Raji (cell line): Measurements from ENCODE around the gene ELMO1.

Source experiments
- POLR2A ChIP-seq: IDR thresholded peaks from 2 replicates; pipeline ENCODE4 v1.6.1; 2011; ENCODE audit warnings: low read depth, low read length, control low read depth; ENCODE audit not compliant: insufficient read depth

ELMO1 gene

DNA sequence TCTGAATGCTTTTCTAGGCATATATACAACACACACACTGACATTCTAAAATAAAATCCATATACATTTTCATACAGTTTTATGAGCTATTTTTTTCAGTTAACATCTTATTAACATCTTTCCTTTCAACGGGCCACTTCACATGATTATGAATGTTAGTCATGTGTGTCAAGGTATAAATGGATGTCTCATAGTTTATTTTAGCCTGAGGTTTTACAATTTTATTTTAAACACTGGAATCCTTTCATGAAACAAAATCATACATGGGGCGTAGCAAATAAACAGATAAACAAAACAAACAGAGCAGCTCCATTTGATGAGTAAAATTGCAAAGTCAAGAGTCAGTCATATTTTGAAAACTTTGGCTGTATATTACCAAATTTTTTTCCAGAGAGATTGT is 604.3 kb downstream of the ELMO1 start:
- no peak for TF ChIP-seq POLR2A

DNA sequence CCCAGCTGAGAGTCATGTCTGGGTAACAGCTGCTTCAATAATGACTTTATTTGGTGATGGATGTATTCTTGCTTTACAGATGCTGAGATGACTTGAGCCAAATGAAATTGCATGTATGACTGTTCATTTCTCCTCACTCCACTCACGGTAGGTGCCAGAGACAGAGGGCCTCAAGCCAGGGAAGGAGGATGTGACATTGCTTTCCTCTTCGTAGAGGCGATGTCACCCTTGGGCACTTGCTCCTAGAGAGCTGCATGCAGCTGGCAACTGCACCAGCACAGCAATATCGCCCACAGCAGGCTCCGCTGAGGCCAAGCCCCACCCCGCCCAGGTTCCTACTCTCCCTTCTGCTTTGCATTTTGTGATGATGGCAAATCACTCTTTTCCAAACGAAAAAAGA is 607.8 kb downstream of the ELMO1 start:
- no peak for TF ChIP-seq POLR2A

DNA sequence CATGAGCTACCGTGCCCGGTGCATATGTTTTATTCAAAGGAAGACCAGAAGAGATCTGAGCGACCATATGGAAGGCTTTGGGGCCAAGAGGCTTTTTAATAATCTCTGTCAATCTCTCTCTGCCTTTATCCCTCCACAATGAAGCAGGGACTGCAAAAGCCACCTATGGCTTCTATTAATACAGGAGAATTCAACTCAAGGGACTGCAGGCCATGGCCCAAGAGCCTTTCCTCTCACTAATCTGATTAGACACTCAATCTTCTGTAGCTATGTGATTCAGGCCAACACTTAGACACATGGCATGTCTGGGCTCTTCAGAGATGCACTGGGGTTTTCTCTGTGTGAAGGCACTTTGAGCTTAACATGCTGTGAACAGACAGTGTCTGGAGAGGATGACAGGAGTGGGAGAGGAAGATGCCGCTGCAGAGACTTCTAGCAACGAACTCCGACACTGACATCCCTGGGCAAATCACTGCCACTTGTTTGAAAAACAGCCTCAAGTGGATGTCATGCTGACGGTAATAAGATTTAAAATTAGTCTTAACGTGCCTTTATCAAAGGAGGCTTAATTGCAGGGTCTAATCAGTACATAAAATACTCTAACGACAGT is 609.9 kb downstream of the ELMO1 start:
- no peak for TF ChIP-seq POLR2A

DNA sequence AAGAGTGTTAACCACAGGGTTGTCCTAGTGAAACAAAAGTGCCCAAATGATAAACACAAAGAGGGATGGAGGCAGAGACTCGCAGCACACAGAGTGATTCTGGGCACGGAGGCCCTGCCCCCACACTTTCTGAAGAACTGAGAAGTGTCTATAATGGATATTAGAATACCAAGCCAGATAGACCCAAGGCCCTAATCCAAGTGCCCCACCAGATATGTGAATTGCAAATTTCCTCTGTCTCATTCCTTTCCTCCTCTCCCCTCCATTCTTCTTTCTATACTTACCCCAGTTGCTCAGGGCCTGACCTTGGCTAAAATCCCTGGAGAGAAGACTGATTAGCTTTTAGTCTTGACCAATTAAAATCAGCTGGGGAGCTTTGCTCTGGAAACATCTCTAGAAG is 617.6 kb downstream of the ELMO1 start:
- no peak for TF ChIP-seq POLR2A

DNA sequence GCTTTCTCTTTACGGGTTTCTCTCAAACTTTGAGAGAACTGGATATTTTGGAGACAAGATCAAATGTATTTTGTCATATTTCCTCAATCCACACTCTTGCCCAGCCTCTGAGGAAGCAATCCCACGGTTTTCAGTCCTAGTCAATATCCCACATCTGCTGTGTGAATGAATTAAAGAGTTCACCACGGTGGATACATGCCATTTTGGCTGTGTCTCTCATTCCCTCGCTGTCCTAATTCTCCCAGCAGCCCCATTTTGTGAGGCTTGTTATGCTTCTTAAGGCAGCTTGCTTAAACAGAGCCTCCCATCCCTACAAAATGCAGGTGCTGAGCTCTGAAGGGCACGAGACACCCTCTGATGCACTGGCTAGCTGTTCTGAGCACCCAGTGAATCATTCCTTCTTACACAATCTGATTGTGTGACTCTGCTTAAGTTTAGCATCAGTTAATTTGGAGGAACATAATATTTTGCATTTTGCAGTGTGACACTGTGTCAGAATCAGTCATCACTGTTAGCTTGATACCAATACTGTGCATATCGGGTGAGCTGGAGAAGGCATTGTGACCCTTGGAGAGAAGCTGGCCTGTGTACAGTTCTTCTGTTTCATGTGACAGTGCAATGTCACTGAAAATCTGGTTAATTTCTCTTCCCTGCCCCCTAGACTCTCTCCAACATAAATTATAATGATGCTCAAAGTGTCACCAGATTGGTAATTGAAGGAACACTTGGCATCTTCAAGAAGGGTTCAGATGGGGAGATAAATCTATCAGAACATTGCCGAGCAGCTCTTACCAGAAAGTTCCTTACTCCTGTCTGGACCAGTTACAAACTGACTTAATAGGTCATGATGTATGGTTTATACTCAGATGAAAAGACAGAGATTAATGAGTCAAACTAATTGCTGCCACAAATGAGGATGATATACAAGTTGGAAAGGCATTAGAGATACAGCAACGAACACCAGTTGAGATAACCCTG is 620.6 kb downstream of the ELMO1 start:
- no peak for TF ChIP-seq POLR2A

DNA sequence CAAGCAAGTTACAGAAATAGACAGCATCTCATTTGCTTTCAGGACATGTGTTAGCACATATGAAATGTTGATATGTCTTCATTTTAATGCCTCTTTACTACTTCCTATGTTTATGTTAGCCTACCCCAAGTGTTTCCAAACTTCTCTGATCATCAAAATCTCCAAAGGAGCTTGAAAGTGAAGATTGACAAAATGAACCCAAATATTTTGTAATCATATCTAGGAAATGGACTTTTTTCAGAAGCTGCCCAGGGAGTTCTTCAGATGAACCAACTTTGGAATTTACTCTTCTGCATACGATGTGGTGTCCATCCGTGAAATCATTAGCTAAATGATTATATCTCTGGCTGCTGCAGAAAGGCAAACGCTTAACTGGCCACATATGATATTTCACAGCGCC is 623.2 kb downstream of the ELMO1 start:
- no peak for TF ChIP-seq POLR2A

DNA sequence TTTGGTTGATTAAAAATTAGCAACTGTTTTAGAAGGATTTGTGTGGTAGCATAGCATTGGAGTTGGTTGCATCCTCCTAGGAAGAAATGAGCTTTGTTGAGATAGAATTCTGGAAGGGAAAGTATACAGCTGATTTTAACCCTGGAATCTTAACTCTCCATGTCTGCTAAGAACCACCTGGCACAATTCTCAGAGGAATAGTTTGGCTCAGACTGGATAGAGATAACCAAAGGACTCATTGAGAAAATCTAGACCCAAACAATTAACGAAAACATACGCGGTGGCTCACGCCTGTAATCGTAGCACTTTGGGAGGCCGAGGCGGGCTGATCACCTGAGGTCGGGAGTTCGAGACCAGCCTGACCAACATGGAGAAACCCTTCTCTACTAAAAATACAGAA is 625.3 kb downstream of the ELMO1 start:
- TF ChIP-seq POLR2A: no peak

DNA sequence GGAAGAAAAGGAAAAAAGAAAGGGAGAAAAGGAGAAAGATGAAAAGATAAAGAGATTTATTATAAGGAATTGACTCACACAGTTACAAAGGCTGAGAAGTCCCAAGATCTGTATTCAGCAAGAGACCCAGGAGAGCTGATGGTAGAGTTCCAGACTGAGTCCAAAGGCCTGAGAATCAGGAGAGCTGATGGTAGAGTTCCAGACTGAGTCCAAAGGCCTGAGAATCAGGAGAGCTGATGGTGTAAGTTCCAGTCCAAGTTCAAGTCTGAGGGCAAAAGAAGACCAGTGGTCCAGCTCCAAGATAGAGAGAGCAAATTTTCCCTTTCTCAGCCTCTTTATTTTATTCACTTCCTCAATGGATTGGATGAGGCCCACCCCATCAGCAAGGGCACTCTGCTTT is 627.0 kb downstream of the ELMO1 start:
- TF ChIP-seq POLR2A: no peak

DNA sequence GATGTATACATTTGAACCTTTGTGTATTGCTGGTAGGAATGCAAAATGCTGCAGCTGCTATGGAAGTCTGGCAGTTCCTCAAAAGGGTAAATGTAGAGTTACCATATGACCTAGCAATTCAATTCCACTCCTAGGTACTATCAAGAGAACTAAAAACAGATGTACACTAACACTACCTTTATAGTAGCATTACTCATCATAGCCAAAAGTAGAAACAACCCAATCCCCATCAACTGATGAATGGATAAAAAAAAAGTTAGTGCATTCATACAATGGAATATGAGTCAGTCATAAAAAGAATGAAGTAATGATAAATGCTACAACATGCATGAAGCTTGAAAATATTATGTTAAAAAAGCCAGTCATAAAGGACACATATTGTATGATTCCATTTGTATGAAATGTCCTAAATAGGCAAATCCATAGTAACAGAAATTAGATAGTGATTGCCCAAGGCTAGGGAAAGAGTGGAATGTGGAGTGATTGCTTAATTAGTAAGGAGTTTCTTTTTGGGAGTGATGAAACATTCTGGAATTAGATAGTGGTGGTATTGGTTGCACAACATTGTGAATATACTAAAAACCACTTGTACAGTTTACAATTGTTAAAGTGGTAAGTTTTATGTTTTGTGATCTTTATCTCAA is 628.0 kb downstream of the ELMO1 start:
- TF ChIP-seq POLR2A: no peak

DNA sequence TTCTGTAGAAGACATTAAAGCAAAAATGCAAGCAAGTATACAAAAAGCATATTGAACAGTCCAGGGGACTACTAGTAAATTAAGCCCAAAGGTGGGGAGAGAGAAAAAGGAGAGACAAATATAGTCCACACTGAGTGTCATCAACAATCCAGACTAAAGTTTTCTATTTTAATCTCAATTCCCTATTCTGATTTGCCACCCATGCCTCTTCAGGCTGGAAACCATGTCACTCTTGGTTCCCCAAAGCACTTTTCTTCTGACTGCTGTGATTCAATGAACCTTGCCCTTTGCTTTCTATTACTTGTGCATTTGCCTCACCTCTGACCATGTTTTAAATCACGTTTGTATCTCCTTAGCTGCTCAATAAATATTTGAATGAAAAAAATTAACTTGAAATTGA is 629.0 kb downstream of the ELMO1 start:
- TF ChIP-seq POLR2A: no peak

DNA sequence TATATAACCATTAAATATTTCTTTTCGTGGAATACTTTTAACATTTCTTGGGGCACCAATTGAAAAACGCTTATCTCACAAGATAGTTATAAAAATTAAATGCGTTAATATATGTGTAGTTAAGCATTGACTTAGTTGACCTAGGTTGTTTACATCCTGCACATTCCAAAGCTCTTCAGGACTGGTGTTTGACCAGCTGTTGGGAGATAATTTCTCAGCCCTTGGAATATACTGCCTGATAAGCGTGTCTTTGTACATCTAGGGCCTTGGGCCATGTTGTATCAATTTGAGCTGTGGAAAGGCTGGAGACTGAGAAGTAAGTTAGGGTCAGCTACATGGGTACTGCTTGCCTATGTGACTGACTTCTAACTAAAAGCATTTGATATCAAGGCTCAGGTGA is 634.4 kb downstream of the ELMO1 start:
- no peak for TF ChIP-seq POLR2A

DNA sequence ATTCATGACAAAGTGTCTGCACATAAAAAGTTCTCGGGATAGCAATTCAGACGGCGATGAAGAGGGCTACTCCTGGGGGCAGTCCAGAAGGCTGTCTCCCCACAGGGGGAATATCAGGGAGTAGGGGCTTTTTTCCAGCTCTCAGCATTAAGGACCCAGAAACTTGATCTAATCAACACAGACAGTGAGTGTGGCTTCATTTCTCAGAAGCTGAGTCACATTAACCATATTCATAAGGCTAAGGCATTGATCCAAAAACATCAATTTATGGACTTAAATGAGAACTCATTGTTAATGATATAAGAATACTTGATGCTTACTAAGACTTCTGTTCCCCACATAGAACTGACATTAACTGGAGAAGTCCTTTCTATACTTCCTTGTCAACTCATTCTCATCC is 636.9 kb downstream of the ELMO1 start:
- no peak for TF ChIP-seq POLR2A

DNA sequence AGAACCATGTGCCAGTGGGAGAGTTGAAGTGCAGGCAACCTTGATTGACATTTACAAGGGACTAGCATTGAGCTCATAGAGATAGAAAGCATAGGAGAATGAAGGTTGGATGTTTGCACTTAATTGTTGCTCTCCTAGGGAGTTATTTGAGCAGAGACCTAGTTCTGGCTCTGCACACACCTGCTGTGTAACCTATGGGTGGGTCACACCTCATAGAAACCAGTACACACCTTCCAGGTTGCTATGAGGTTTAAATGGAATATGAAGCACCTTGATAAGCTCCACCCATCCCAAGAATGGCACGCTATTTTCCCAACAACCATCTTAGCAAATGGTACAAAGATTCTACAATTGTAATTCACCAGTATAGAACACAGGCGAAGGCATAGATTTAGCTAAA is 638.2 kb downstream of the ELMO1 start:
- no peak for TF ChIP-seq POLR2A

DNA sequence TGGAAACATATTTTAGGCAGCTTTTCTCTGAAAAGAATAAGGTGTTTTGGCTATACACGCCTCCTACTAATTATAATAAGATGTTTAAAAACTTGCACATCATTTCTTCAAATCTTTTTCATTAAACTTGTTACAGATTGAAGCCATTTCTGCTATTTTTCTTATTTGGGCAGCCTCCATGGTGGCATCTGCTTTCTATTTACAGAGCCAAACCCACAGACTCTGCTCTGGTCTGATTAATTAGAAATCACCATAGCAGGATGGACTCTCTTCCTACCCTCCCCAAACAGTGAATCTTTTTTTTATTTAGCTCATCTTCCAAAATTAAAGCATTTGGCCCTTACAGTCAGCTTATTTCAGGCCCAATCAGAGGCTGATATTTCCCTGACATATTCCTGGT is 638.6 kb downstream of the ELMO1 start:
- no peak for TF ChIP-seq POLR2A

DNA sequence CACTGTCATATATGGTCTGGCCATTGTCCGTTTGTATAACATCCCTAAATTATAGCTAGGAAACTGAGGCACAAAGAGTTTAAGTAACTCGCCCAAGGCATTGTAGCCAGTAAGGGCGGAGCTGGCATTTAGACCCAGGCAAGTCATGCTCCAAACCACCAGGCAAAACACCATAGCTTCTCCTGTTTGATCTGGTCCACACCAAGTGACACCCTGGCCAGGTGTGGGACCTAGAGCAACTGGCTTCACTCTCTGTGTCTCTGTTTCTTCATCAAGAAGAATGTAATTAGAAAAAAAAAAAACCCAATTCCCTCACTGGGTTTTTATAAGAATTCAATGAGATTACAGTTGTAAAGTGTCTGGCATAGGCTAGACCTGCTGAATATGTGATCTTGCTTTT is 639.2 kb downstream of the ELMO1 start:
- no peak for TF ChIP-seq POLR2A

DNA sequence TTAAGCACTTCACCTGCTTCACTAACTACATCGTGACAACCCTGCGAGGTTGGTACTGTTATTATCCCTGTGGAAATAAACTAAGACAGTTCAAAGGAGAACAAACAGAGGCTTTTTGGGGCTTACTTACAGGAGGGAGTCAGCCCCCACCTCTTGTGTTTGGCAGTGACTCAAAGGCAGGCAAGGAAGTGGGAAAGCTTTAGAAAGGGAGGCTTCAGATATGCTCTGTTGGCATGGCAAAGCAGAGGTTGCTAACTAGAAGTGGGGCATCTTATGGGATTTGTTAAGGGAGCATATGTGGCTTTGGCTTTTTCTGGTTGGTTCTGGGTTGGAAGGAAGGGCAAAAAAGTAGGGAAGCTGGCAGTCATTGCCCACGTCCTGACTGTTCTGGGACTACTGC is 639.6 kb downstream of the ELMO1 start:
- no peak for TF ChIP-seq POLR2A
